ENCODE data around the gene HDDC3.

HDDC3 gene

GRCh38 chr15:90884719-90885431 lies 47.5 kb downstream of the HDDC3 start:
- no peak overlapping the region for H3K27ac ChIP-seq
- no peak for TF ChIP-seq CTCF (conservative IDR thresholded peaks at IDR 0.05)
- TF ChIP-seq ZFX (IDR thresholded peaks at IDR 0.05) = no peak

GRCh38 chr15:90883976-90884718 lies 48.2 kb downstream of the HDDC3 start, which contains the start of gene FES:
TSS of gene FES (plus strand) at chr15:90884504. CDS start at chr15:90885046, 542 bp downstream.
- TF ChIP-seq ZFX (IDR thresholded peaks at IDR 0.05) (no peak), CTCF (conservative IDR thresholded peaks at IDR 0.05) (no peak)
- no peak within 1 kb of the TSS for H3K27ac ChIP-seq

- H3K27ac ChIP-seq = no peak overlapping the region
- TF ChIP-seq ZFX (IDR thresholded peaks at IDR 0.05) = no peak
- TF ChIP-seq CTCF (conservative IDR thresholded peaks at IDR 0.05) = no peak
Measured at GRCh38 chr15:90883526-90883975, 48.8 kb downstream of the HDDC3 start.

GRCh38 chr15:90882781-90883525 lies 49.4 kb downstream of the HDDC3 start:
- H3K27ac ChIP-seq = no peak overlapping the region
- TF ChIP-seq CTCF (conservative IDR thresholded peaks at IDR 0.05) (no peak), ZFX (IDR thresholded peaks at IDR 0.05) (no peak)

GRCh38 chr15:90881978-90882721 lies 50.2 kb downstream of the HDDC3 start:
- TF ChIP-seq ZFX (IDR thresholded peaks at IDR 0.05) (no peak), CTCF (conservative IDR thresholded peaks at IDR 0.05) (no peak)
- H3K27ac ChIP-seq = no peak overlapping the region

GRCh38 chr15:90881181-90881977 lies 51.0 kb downstream of the HDDC3 start:
- H3K27ac ChIP-seq = no peak overlapping the region
- no peak for TF ChIP-seq CTCF (conservative IDR thresholded peaks at IDR 0.05)
- no peak for TF ChIP-seq ZFX (IDR thresholded peaks at IDR 0.05)
